IMR-90 (cell line): ENCODE measurements around the gene TAOK1. TPM values are rescaled to one million over a fixed set of nuclear protein-coding genes. Genes with fewer than 3 reads are reported as not detected.

Experiments
- ATAC-seq: fragments of 200-7000 bp; cut with Tn5 transposase; 2 replicates; pipeline ENCODE4 v1.9.1; 2020; ENCODE audit warnings: low read depth, mild to moderate bottlenecking, moderate library complexity
- BruUV-seq: library from RNA; stranded (reverse); fragments of 400-500 nt; replicated peaks from 2 replicates; lab custom pipeline; 2021; lab: Mats Ljungman, UMichigan
- CTCF ChIA-PET: fragments of 300-600 bp; formaldehyde crosslinking; extraction: SDS; loops from one replicate; lab custom pipeline; 2021; ENCODE audit warnings: antibody characterized with exemption; lab: Yijun Ruan, JAX
- POLR2A ChIA-PET: fragments of 300-600 bp; sonication (Branson Sonifier 250); formaldehyde crosslinking; loops from one replicate; lab custom pipeline; 2022; ENCODE audit warnings: antibody characterized with exemption; ENCODE audit not compliant: unreplicated experiment; lab: Charles Lee
- DNase-seq: peaks from one replicate; pipeline ENCODE4 v3.0.0; 2013
- H2AFZ ChIP-seq: replicated peaks from 2 replicates; pipeline ENCODE3; 2013; ENCODE audit warnings: low read length, mild to moderate bottlenecking; ENCODE audit not compliant: poor library complexity
- H2AK5ac ChIP-seq: 2 replicates; pipeline ENCODE4 v1.6.1; 2013; ENCODE audit warnings: low read depth, low read length, inconsistent platforms
- H2AK9ac ChIP-seq: replicated peaks from 2 replicates; pipeline ENCODE3; 2013; ENCODE audit warnings: mild to moderate bottlenecking, low read depth, low read length, moderate library complexity; ENCODE audit not compliant: poor library complexity
- H2BK120ac ChIP-seq: 2 replicates; pipeline ENCODE4 v1.6.1; 2013; ENCODE audit warnings: low read depth, low read length, inconsistent platforms
- H2BK15ac ChIP-seq: 3 replicates; pipeline ENCODE4 v1.6.1; 2013; ENCODE audit warnings: low read depth, low read length, inconsistent platforms
- H2BK20ac ChIP-seq: 2 replicates; pipeline ENCODE4 v1.6.1; 2013; ENCODE audit warnings: low read depth, mild to moderate bottlenecking, inconsistent platforms, low read length, moderate library complexity
- H2BK5ac ChIP-seq: 2 replicates; pipeline ENCODE4 v1.6.1; 2013; ENCODE audit warnings: mild to moderate bottlenecking, low read depth, low read length, inconsistent platforms; ENCODE audit not compliant: poor library complexity, severe bottlenecking
- H3K14ac ChIP-seq: replicated peaks from 2 replicates; pipeline ENCODE4 v1.6.1; 2013; ENCODE audit warnings: low read depth, low read length, inconsistent platforms
- H3K18ac ChIP-seq: 2 replicates; pipeline ENCODE4 v1.6.1; 2013; ENCODE audit warnings: low read depth, low read length, control low read depth
- H3K23ac ChIP-seq: 2 replicates; pipeline ENCODE4 v1.6.1; 2013; ENCODE audit warnings: low read depth, low read length, inconsistent platforms
- H3K27ac ChIP-seq: 2 replicates; pipeline ENCODE4 v1.5.1; 2013; ENCODE audit warnings: mild to moderate bottlenecking, control low read depth, low read length; ENCODE audit not compliant: insufficient read depth
- H3K27me3 ChIP-seq: 2 replicates; pipeline ENCODE4 v1.6.1; 2013; ENCODE audit warnings: low read length; ENCODE audit not compliant: control insufficient read depth, insufficient read depth
- H3K36me3 ChIP-seq: 2 replicates; pipeline ENCODE4 v1.6.1; 2013; ENCODE audit warnings: low read length, mixed read lengths; ENCODE audit not compliant: control insufficient read depth, insufficient read depth
- H3K4ac ChIP-seq: 2 replicates; pipeline ENCODE4 v1.6.1; 2013; ENCODE audit warnings: low read depth, low read length, inconsistent platforms
- H3K4me1 ChIP-seq: 2 replicates; pipeline ENCODE4 v1.6.1; 2013; ENCODE audit warnings: low read length, mixed read lengths; ENCODE audit not compliant: control insufficient read depth, insufficient read depth
- H3K4me2 ChIP-seq: 2 replicates; pipeline ENCODE4 v1.6.1; 2013; ENCODE audit warnings: low read depth, mild to moderate bottlenecking, control low read depth, low read length, moderate library complexity
- H3K4me3 ChIP-seq: 2 replicates; pipeline ENCODE4 v1.5.1; 2013; ENCODE audit warnings: low read depth, mild to moderate bottlenecking, control low read depth, low read length, moderate library complexity; ENCODE audit not compliant: insufficient read depth
- H3K56ac ChIP-seq: 2 replicates; pipeline ENCODE4 v1.6.1; 2013; ENCODE audit warnings: low read length, inconsistent platforms; ENCODE audit not compliant: insufficient read depth; ENCODE audit errors: extremely low read depth
- H3K79me1 ChIP-seq, 2 experiments: 2 replicates each; pipeline ENCODE4 v1.6.1; 2013; ENCODE audit warnings: low read length in 2 of 2, inconsistent platforms in 1 of 2, low read depth in 1 of 2
- H3K9ac ChIP-seq: 2 replicates; pipeline ENCODE4 v1.6.1; 2013; ENCODE audit warnings: low read depth, low read length, control low read depth
- H3K9me1 ChIP-seq: 2 replicates; pipeline ENCODE4 v1.6.1; 2013; ENCODE audit warnings: low read length, inconsistent platforms; ENCODE audit not compliant: insufficient read depth
- H3K9me3 ChIP-seq: 2 replicates; pipeline ENCODE4 v1.6.1; 2013; ENCODE audit warnings: low read length; ENCODE audit not compliant: control insufficient read depth, insufficient read depth
- H4K20me1 ChIP-seq: 2 replicates; pipeline ENCODE4 v1.6.1; 2013; ENCODE audit warnings: low read length, inconsistent platforms; ENCODE audit not compliant: insufficient read depth
- H4K5ac ChIP-seq: 2 replicates; pipeline ENCODE4 v1.6.1; 2013; ENCODE audit warnings: mild to moderate bottlenecking, low read depth, low read length, control low read depth
- H4K8ac ChIP-seq, 2 experiments: 2 replicates each; pipeline ENCODE4 v1.6.1; 2013; ENCODE audit warnings: low read depth in 2 of 2, low read length in 2 of 2, control low read depth in 1 of 2, inconsistent platforms in 1 of 2
- H4K91ac ChIP-seq: 2 replicates; pipeline ENCODE4 v1.6.1; 2013; ENCODE audit warnings: low read depth, low read length, inconsistent platforms; ENCODE audit not compliant: insufficient read depth
- BHLHE40 ChIP-seq: fragments of 150-350 bp; IDR thresholded peaks from 2 replicates; pipeline ENCODE4 v1.6.1; 2016; ENCODE audit warnings: mild to moderate bottlenecking, low read depth, low read length
- CHD1 ChIP-seq: IDR thresholded peaks from 2 replicates; pipeline ENCODE4 v1.6.1; 2012; ENCODE audit warnings: low read depth, low read length, improper control_type of control experiment
- MAFK ChIP-seq: IDR thresholded peaks from 2 replicates; pipeline ENCODE4 v1.6.1; 2012; ENCODE audit warnings: low read depth, low read length, improper control_type of control experiment
- MAZ ChIP-seq: IDR thresholded peaks from 2 replicates; pipeline ENCODE4 v1.6.1; 2012; ENCODE audit warnings: low read depth, mild to moderate bottlenecking, low read length, improper control_type of control experiment, moderate library complexity, borderline replicate concordance
- NFE2L2 ChIP-seq: fragments of 150-350 bp; IDR thresholded peaks from 2 replicates; pipeline ENCODE4 v1.6.1; 2016; ENCODE audit warnings: low read depth, mild to moderate bottlenecking, low read length
- POLR2A ChIP-seq: IDR thresholded peaks from 2 replicates; pipeline ENCODE4 v1.6.1; 2012; ENCODE audit warnings: mild to moderate bottlenecking, low read depth, low read length
- RAD21 ChIP-seq: IDR thresholded peaks from 2 replicates; pipeline ENCODE4 v1.6.1; 2012; ENCODE audit warnings: low read length, improper control_type of control experiment
- RCOR1 ChIP-seq: IDR thresholded peaks from 2 replicates; pipeline ENCODE4 v1.6.1; 2012; ENCODE audit warnings: mild to moderate bottlenecking, low read length, improper control_type of control experiment; ENCODE audit not compliant: insufficient replicate concordance
- SMC3 ChIP-seq: fragments of 150-350 bp; IDR thresholded peaks from 2 replicates; pipeline ENCODE4 v1.6.1; 2016; ENCODE audit warnings: low read depth, mild to moderate bottlenecking, antibody characterized with exemption, low read length, moderate library complexity
- WGBS, 2 experiments: methylation state at CpG; one replicate each; pipeline versions ENCODE4 v1.1.5 to v1.1.7; 2013; ENCODE audit warnings: missing lambda C conversion rate in 2 of 2; ENCODE audit not compliant: insufficient read length in 1 of 2; ENCODE audit errors: extremely low coverage in 2 of 2; 5-methylcytosine and 5-hydroxymethylcytosine counted together
- dilution Hi-C: fragments of 300-500 bp; cut with HindIII; formaldehyde crosslinking; loops from one replicate; pipeline ENCODE4 v1.14.3; 2018; ENCODE audit warnings: low sequenced_read_pairs; ENCODE audit not compliant: unreplicated experiment
- in situ Hi-C: fragments of 300-500 bp; cut with MboI; formaldehyde crosslinking; loops from 3 replicates; pipeline ENCODE4 v1.14.3; 2019; ENCODE audit warnings: low sequenced_read_pairs, inconsistent platforms, mixed read lengths
- intact Hi-C: fragments of 100-400 bp; cut with micrococcal nuclease; formaldehyde crosslinking; loops from 2 replicates; pipeline ENCODE4 v1.10.0; 2022
- polyA plus RNA-seq, 3 experiments: library from polyadenylated mRNA; depleted of rRNA; stranded (reverse); fragments of >200 nt; gene quantifications; 2 replicates each; pipeline ENCODE4 v1.2.3, GENCODE V29; 2012; ENCODE audit warnings: low replicate concordance in 1 of 3
- total RNA-seq: library from RNA; depleted of rRNA; stranded (reverse); fragments of >200 nt; gene quantifications from 2 replicates; pipeline ENCODE4 v1.2.3, GENCODE V29; 2012
- TF ChIP-seq, protein P1 (sequence below): fragments of 150-350 bp; IDR thresholded peaks from 2 replicates; pipeline ENCODE4 v1.6.1; 2016; ENCODE audit warnings: low read depth, mild to moderate bottlenecking, low read length, moderate library complexity, borderline replicate concordance
- TF ChIP-seq, protein P2 (sequence below): fragments of 150-350 bp; IDR thresholded peaks from 2 replicates; pipeline ENCODE4 v1.6.1; 2017; ENCODE audit warnings: mild to moderate bottlenecking, antibody characterized with exemption, low read length, low read depth
- TF ChIP-seq, protein P3 (sequence below): conservative IDR thresholded peaks from 2 replicates; pipeline ENCODE4 v1.5.1; 2012; ENCODE audit warnings: mild to moderate bottlenecking, low read depth, low read length, improper control_type of control experiment

TAOK1 gene
- total and polyA plus RNA-seq, 2 of the 4 experiments (the other 2 are of a cell fraction), result 9.8 to 91.8 TPM

DNA sequence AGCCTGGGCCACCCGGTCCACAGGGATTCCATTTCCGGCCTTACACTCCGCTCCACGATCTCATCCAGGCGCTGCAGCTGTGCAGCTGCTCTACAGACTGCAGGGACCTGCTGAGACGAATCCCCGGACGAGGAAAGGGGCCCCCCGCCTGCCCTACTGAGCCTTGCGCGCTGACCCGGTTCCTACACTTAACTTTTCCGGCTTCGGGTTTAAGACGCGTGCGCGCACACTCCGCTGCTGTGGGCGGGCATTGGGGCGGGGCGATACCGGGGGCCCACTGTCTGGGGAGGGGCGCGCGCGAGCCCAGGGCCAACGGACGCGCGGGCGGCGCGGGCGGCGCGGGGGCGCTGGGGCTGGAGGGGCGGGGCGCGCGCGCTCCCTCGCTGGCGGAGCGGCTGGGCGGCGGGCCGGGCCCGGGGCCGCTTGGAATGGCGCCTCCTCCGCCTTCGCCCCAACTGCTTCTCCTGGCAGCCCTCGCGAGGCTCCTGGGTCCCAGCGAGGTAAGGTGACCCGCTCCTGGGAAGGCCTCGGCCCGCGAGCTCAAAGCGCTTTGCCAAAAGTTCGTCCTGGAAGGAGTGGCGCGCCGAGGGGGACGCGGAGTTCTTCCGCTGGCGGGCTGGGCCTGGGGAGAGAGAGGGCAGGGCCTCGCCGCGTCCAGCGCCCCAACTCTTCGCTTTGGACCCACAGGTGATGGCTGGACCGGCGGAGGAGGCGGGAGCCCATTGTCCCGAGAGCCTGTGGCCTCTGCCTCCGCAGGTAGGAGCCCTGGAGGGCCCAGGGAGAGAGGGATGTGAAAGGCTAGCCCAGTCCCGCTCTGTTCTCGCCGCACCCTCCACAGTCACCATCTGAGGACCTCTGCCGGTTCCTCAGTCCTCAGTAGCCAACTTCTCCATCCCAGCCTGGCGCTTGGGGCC lies 178.4 kb downstream of the TAOK1 start, which contains the start of gene TP53I13:
Gene TP53I13, plus strand, starts transcription at position 371 of the 914 bp plus-strand sequence. Its CDS starts 58 bp downstream, at position 429.
- Histone ChIP-seq H4K8ac (peak within 1 kb of the TSS; percentile 80 to 89), H3K27me3 (no peaks in the 10 kb centered on the region), H3K4ac (peak within 1 kb of the TSS; percentile 69), H2AK5ac (peak within 1 kb of the TSS; percentile 60), H4K5ac (peak within 1 kb of the TSS; percentile 58; the same call in 1 of the 2 replicates), H3K4me3 (peak within 1 kb of the TSS; percentile 97), H3K4me1 (peaks cover 11% of the 10 kb centered on the region), H3K4me2 (peak within 1 kb of the TSS; percentile 93), H4K91ac (peak within 1 kb of the TSS; percentile 84), H2AK9ac (peak within 1 kb of the TSS; percentile 97), H3K36me3 (peaks cover 12% of the 10 kb centered on the region; the same call in 1 of the 2 replicates), H3K14ac (peak within 1 kb of the TSS; percentile 92), H3K9me1 (peaks cover 2% of the 10 kb centered on the region; the same call in 1 of the 2 replicates), H3K9me3 (no peaks in the 10 kb centered on the region), H2AFZ (peak within 1 kb of the TSS; percentile 96), H3K9ac (peak within 1 kb of the TSS; percentile 87), H3K27ac (peak within 1 kb of the TSS; percentile 88), H2BK15ac (no peak within 1 kb of the TSS), H2BK20ac (no peak within 1 kb of the TSS), H2BK120ac (peak within 1 kb of the TSS; percentile 28; the same call in 1 of the 2 replicates), H3K79me1 (peaks cover 5 to 44% of the 10 kb centered on the region in 2 experiments), H3K23ac (peak within 1 kb of the TSS; percentile 79), H4K20me1 (no peaks in the 10 kb centered on the region), H3K18ac (peak within 1 kb of the TSS; percentile 24; the same call in 1 of the 2 replicates), H2BK5ac (peak within 1 kb of the TSS; percentile 78), H3K56ac (peak within 1 kb of the TSS; percentile 52; the same call in 1 of the 2 replicates)
- in situ Hi-C loops (no loop called here), dilution Hi-C loops (no loop called here), intact Hi-C loops (loop anchor here (1.0 to 10.0 kb wide), 2 partner anchors 199 to 424 kb away; no protein-coding TSS in a partner anchor)
- TF ChIP-seq BHLHE40, result no peak
- 0 out of 2 replicates have a peak, but pooled peaks have one; percentile 30 for TF ChIP-seq POLR2A
- TF ChIP-seq, protein P1, sequence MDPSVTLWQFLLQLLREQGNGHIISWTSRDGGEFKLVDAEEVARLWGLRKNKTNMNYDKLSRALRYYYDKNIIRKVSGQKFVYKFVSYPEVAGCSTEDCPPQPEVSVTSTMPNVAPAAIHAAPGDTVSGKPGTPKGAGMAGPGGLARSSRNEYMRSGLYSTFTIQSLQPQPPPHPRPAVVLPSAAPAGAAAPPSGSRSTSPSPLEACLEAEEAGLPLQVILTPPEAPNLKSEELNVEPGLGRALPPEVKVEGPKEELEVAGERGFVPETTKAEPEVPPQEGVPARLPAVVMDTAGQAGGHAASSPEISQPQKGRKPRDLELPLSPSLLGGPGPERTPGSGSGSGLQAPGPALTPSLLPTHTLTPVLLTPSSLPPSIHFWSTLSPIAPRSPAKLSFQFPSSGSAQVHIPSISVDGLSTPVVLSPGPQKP, result no peak
- TF ChIP-seq MAFK, result no peak
- TF ChIP-seq, protein P2, sequence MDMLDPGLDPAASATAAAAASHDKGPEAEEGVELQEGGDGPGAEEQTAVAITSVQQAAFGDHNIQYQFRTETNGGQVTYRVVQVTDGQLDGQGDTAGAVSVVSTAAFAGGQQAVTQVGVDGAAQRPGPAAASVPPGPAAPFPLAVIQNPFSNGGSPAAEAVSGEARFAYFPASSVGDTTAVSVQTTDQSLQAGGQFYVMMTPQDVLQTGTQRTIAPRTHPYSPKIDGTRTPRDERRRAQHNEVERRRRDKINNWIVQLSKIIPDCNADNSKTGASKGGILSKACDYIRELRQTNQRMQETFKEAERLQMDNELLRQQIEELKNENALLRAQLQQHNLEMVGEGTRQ, result no peak
- TF ChIP-seq NFE2L2, result no peak
- TF ChIP-seq SMC3, result no peak
- TF ChIP-seq, protein P3, sequence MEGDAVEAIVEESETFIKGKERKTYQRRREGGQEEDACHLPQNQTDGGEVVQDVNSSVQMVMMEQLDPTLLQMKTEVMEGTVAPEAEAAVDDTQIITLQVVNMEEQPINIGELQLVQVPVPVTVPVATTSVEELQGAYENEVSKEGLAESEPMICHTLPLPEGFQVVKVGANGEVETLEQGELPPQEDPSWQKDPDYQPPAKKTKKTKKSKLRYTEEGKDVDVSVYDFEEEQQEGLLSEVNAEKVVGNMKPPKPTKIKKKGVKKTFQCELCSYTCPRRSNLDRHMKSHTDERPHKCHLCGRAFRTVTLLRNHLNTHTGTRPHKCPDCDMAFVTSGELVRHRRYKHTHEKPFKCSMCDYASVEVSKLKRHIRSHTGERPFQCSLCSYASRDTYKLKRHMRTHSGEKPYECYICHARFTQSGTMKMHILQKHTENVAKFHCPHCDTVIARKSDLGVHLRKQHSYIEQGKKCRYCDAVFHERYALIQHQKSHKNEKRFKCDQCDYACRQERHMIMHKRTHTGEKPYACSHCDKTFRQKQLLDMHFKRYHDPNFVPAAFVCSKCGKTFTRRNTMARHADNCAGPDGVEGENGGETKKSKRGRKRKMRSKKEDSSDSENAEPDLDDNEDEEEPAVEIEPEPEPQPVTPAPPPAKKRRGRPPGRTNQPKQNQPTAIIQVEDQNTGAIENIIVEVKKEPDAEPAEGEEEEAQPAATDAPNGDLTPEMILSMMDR, result no peak
- 0 out of 2 replicates have a peak, but pooled peaks have one; percentile 40 for TF ChIP-seq CHD1
- TF ChIP-seq RAD21, result no peak
- peak; percentile 65; the same call in 1 of the 2 replicates for TF ChIP-seq MAZ
- no peak for TF ChIP-seq RCOR1
- WGBS, 2 experiments, result 3% methylated on average over 20 of the region's 85 CpGs; no CpG with 5 or more reads in 1 of the 2 experiments
- POLR2A ChIA-PET, result no interaction called here
- peak; percentile 71 for ATAC-seq
- no TSS peak for BruUV-seq
- peak; percentile 68 for DNase-seq
- CTCF ChIA-PET, result interaction anchor here (0.6 to 1.4 kb wide), 4 partner anchors 14 to 817 kb away, joined by 3 to 4 read pairs (median 4); no protein-coding TSS in a partner anchor
